ENCODE results near the gene NAALADL2. TPM values are rescaled to one million over a fixed set of nuclear protein-coding genes. Genes with fewer than 3 reads are reported as not detected.

The NAALADL2 gene
- total and polyA plus RNA-seq, 2 donors (not counting 3 experiments of a cell fraction or from before 2014, with no cell fraction given), result 1.1 to 4.0 TPM

DNA sequence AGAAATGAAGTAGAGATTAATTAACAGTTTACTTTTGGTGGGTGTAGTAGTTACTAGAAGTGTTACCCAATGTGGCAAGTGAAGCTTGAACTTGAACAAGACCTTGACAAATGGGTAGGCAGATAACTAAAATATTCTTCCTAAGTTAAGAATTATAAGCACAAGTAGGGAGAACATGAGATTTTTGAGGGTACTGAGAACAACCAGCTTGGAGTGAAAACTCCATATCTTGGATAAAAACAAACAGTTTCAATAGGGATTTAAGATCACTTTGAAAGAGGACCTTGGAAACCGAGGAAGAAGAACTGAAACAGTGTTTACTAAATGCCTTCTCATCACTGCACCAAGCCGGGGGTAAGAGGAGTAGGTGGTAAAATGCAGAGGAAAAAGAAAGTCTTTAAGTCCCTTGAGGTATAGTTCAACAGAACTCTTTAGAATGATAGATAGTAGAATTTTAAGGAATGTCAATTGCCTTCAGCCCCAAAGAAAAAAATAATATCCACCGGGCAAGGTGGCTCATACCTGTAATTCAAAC lies 496.7 kb downstream of the NAALADL2 start:
- Histone ChIP-seq H3K36me3 (ENCODE audit: control insufficient read depth in 2 of 2, extremely low read depth in 1 of 2, insufficient read depth in 2 of 2, low read length in 2 of 2) (no peaks in the 10 kb centered on the region), H3K9me1 (replicated peaks; ENCODE audit: control insufficient read depth, extremely low read depth, insufficient read depth, low read length) (no peaks in the 10 kb centered on the region), H3K9me3 (replicated peaks; ENCODE audit: control insufficient read depth, insufficient read depth, low read length) (no peaks in the 10 kb centered on the region), H4K20me1 (replicated peaks; ENCODE audit: control insufficient read depth, extremely low read depth, insufficient read depth, low read length) (no peaks in the 10 kb centered on the region), H3K9ac (replicated peaks; ENCODE audit: extremely low read depth, insufficient read depth, low read length) (no peak overlapping the region), H3K27me3 (ENCODE audit: control insufficient read depth in 2 of 2, insufficient read depth in 2 of 2, low read length in 2 of 2) (no peaks in the 10 kb centered on the region), H2AFZ (ENCODE audit: low read depth, low read length) (no peak overlapping the region), H3K4me1 (ENCODE audit: control insufficient read depth, extremely low read depth, insufficient read depth, low read length) (peaks cover 5% of the 10 kb centered on the region), H3K79me2 (ENCODE audit: control insufficient read depth, insufficient read depth, low read length) (no peaks in the 10 kb centered on the region), H3K4me2 (ENCODE audit: insufficient read depth, low read length) (no peak overlapping the region), H3K27ac (ENCODE audit: insufficient read depth, low read depth, low read length) (no peak overlapping the region), H3K4me3 (replicated peaks in 1 of 3; ENCODE audit: insufficient read depth in 1 of 3, low read depth in 1 of 3, low read length in 3 of 3) (no peak overlapping the region)
- no TSS peak for BruUV-seq (replicated peaks)
- intact Hi-C loops (cut with micrococcal nuclease) (no loop called here), dilution Hi-C loops (cut with MboI; ENCODE audit: extremely low pct_ligation_motif_present, low sequenced_read_pairs) (no loop called here)
- DNase-seq (ENCODE audit: low read depth, low spot score) (no peak), FAIRE-seq (no peak)
- CTCF ChIA-PET, result interaction anchor here (1.4 kb wide), 1 partner anchor 9 kb away, joined by 3 read pairs; no protein-coding TSS in a partner anchor
- TF ChIP-seq FOS (IDR thresholded peaks at IDR 0.05; ENCODE audit: borderline replicate concordance, insufficient read depth, low read length), result no peak
- TF ChIP-seq, protein P1, sequence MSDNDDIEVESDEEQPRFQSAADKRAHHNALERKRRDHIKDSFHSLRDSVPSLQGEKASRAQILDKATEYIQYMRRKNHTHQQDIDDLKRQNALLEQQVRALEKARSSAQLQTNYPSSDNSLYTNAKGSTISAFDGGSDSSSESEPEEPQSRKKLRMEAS (IDR thresholded peaks at IDR 0.05; ENCODE audit: insufficient read depth, insufficient read length), result no peak
- TF ChIP-seq MYC (IDR thresholded peaks at IDR 0.05; ENCODE audit: low read depth, low read length), result no peak
- TF ChIP-seq, protein P2, sequence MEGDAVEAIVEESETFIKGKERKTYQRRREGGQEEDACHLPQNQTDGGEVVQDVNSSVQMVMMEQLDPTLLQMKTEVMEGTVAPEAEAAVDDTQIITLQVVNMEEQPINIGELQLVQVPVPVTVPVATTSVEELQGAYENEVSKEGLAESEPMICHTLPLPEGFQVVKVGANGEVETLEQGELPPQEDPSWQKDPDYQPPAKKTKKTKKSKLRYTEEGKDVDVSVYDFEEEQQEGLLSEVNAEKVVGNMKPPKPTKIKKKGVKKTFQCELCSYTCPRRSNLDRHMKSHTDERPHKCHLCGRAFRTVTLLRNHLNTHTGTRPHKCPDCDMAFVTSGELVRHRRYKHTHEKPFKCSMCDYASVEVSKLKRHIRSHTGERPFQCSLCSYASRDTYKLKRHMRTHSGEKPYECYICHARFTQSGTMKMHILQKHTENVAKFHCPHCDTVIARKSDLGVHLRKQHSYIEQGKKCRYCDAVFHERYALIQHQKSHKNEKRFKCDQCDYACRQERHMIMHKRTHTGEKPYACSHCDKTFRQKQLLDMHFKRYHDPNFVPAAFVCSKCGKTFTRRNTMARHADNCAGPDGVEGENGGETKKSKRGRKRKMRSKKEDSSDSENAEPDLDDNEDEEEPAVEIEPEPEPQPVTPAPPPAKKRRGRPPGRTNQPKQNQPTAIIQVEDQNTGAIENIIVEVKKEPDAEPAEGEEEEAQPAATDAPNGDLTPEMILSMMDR (IDR thresholded peaks at IDR 0.05; ENCODE audit: extremely low read depth in 1 of 2, insufficient read depth in 1 of 2, low read depth in 1 of 2, low read length in 2 of 2), result no peak
- no peak for TF ChIP-seq GATA2 (IDR thresholded peaks at IDR 0.05; ENCODE audit: insufficient read depth, insufficient read length, low read depth, low read length)
- TF ChIP-seq POLR2AphosphoS5 (IDR thresholded peaks at IDR 0.05; ENCODE audit: insufficient read depth, low read depth, low read length), result no peak
- no peak for TF ChIP-seq JUN (IDR thresholded peaks at IDR 0.05; ENCODE audit: borderline replicate concordance, insufficient read depth, insufficient read length, low read depth)
- POLR2A ChIA-PET, result no interaction called here

All from endothelial cell of umbilical vein (primary cell).